Ishikawa (cell line): Measurements from ENCODE around the gene ECE2.

Source experiments
- NFIC ChIP-seq: IDR thresholded peaks from 2 replicates; pipeline ENCODE4 v1.6.1; 2012
- REST ChIP-seq: IDR thresholded peaks from 2 replicates; pipeline ENCODE4 v1.6.1; 2012; ENCODE audit warnings: low read depth, mild to moderate bottlenecking
- TAF1 ChIP-seq: IDR thresholded peaks from 2 replicates; pipeline ENCODE4 v1.6.1; 2012; ENCODE audit warnings: low read depth, mild to moderate bottlenecking
- TEAD4 ChIP-seq: IDR thresholded peaks from 2 replicates; pipeline ENCODE4 v1.6.1; 2012

GRCh38 chr3:184295771-184296170 lies 19.9 kb downstream of the ECE2 start:
- TF ChIP-seq REST (no peak), NFIC (no peak), TEAD4 (no peak), TAF1 (no peak)
